SK-N-MC (cell line): ENCODE measurements around the gene IRF4.

ENCODE experiments used
- EZH2 ChIP-seq: fragments of 200-600 bp; sonication (generic); IDR thresholded peaks from one replicate; pipeline ENCODE4 v1.6.1; 2017; ENCODE audit warnings: antibody characterized with exemption
- POLR2AphosphoS5 ChIP-seq: IDR thresholded peaks from 2 replicates; pipeline ENCODE4 v1.6.1; 2012; ENCODE audit warnings: mild to moderate bottlenecking, low read depth, low read length, borderline replicate concordance

- no peak for TF ChIP-seq EZH2
- TF ChIP-seq POLR2AphosphoS5, result no peak
Observed at GRCh38 chr6:380234-381218, 11.0 kb upstream of the IRF4 start.
